ENCODE data around the gene ZBTB20.

- TF ChIP-seq RCOR1 (IDR thresholded peaks at IDR 0.05; ENCODE audit: low read length) (no peak), CTCF (IDR thresholded peaks at IDR 0.05) (no peak), MAX (IDR thresholded peaks at IDR 0.05; ENCODE audit: low read depth) (no peak), JUND (IDR thresholded peaks at IDR 0.05) (peak; percentile 32; the same call in 1 of the 2 replicates), EP300 (IDR thresholded peaks at IDR 0.05; ENCODE audit: borderline replicate concordance in 1 of 2, low read depth in 1 of 2, low read length in 1 of 2) (0 out of 4 replicates have a peak, but pooled peaks of 1 of the 2 experiments have one; percentile 12), FOSL2 (IDR thresholded peaks at IDR 0.05; ENCODE audit: borderline replicate concordance, low read depth) (peak; percentile 36; the same call in 1 of the 2 replicates), MEF2A (IDR thresholded peaks at IDR 0.05; ENCODE audit: borderline replicate concordance, low read depth) (0 out of 2 replicates have a peak, but pooled peaks have one; percentile 19), ZBTB33 (IDR thresholded peaks at IDR 0.05; ENCODE audit: borderline replicate concordance, low read depth) (no peak)
These were observed 501.7 kb downstream of the ZBTB20 start for GRCh38 chr3:114645392-114645791.

Measured in SK-N-SH (cell line).